Measurements from ENCODE around the gene BZW1. TPM values are rescaled to one million over a fixed set of nuclear protein-coding genes. Genes with fewer than 3 reads are reported as not detected.

BZW1 gene
- total RNA-seq, 1 experiment from 2014 or later = 478 TPM

DNA sequence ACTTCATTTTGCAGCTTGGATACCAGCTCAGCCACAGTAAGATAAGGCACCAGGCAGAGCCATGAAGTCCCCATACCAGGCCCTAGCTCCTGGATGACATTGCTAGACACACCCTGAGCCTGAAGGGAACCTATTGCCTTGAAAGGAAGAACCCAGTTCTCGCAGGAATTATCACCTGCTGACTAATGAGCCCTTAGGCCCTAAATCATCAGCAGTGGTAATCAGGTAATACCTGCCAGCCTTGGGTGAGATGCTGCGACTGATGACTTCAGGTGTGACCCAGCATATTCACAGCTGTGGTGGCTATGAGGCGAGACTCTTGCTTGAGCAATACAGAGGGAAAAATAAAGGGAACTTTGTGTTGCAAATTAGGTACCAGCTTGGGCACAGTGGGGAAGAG is 27.8 kb downstream of the BZW1 start:
- DNase-seq = no peak
- no peaks in the 10 kb centered on the region for H3K4me1 ChIP-seq
- peaks cover 5% of the 10 kb centered on the region; the same call in 1 of the 2 replicates for H3K9me3 ChIP-seq (replicated peaks)
- H3K4me3 ChIP-seq = no peak overlapping the region
- H3K36me3 ChIP-seq = no peaks in the 10 kb centered on the region
- H3K27me3 ChIP-seq = 0 out of 2 replicates have a peak, but pooled peaks cover 4% of the 10 kb centered on the region
- no peak overlapping the region for H3K27ac ChIP-seq

DNA sequence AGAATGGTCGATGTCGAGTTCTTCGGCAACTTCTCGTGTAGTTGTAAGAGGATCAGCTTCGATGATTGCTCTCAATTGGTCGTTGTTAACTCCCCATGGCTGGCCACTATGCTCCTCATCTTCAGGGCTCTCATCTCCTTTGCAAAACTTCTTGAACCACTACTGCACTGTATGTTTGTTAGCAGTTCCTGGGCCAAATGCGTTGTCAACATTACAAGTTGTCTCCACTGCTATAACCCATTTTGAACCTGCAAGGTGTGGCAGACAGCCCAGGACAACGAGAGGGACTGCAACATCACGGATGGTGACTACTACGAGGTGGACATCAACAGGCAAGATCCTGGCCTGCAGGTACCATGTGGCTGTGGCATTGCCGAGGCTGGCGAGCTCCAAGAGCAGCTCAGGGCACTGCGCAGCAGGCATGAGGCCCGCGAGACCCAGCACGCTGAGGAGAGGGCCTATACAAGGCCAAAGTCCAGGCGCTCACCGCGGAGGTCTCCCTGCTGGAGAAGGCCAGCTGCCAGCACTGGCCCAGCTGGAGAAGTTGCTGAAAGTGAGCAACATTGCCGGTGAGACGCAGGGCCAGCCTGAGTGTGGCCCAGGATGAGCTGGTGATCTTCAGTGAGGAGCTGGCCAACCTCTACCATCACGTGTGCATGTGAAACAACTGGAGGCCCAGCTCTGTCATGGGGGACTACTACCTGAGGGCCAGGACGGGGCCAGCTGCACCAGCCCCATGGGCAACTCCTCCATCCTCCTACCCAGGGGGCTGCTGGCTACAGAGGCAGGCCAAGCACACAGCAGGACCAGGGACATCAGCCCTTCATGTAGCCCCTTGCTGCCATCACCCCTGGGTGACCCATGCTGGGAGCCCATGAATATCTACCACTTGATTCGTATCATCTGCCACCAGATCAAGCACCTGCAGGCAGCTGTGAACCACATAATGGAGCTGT is 32.6 kb downstream of the BZW1 start:
- H3K27ac ChIP-seq = no peak overlapping the region
- DNase-seq = no peak
- no peaks in the 10 kb centered on the region for H3K27me3 ChIP-seq
- no peaks in the 10 kb centered on the region; the same call in 1 of the 2 replicates for H3K36me3 ChIP-seq
- no peaks in the 10 kb centered on the region for H3K4me1 ChIP-seq
- H3K4me3 ChIP-seq = no peak overlapping the region
- H3K9me3 ChIP-seq (replicated peaks) = no peaks in the 10 kb centered on the region

DNA sequence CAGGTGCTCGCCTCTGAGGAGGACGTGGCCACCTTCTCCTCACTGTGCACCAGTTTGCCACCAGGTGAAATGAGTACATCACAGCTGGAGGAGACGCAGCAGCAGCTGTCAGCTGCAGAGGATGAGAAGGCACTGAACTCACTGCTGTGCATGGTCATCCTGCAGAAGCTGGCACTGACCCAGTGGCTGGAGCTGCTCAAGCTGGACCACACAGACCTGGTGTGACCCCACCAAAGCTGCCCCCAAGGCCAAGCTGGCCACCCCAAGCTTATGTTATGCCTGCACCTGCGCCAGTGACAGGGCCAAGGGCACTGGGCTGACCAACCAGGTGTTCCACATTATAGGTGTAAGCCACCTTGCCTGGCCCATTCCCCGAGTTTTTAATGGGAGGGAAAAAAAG is 33.5 kb downstream of the BZW1 start:
- Histone ChIP-seq H3K4me1 (no peaks in the 10 kb centered on the region), H3K27ac (no peak overlapping the region), H3K9me3 (replicated peaks) (no peaks in the 10 kb centered on the region), H3K36me3 (no peaks in the 10 kb centered on the region; the same call in 1 of the 2 replicates), H3K27me3 (no peaks in the 10 kb centered on the region), H3K4me3 (no peak overlapping the region)
- no peak for DNase-seq

DNA sequence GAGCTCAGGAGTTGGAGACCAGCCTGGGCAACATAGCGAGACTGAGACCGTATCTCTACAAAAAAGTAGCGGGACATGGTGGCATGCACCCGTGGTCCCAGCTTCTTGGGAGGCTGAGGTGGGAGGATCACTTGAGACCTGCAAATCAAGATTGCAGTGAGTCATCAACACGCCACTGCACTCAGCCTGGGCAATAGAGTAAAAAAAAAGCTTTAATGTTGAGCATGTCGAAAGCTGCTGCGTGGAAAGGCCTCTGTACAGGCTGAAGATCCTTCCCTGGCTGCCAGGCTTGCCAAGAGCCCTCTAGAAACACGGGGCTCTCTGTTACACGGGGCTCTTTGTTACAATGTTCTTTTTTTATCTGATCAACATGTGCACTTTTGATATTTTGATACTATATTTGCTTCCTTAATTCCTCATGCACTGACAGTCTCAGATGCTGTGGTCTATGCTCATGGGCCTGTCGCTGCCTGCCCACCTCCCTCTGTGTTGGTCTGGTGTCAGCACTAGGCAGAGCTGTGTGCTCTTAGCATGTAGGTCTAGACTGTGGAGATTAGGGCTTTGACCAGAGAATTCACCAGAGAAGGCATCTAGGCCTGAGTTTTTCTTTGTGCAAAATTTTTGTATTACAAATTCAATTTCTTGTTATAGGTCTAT is 34.1 kb downstream of the BZW1 start:
- Histone ChIP-seq H3K27me3 (no peaks in the 10 kb centered on the region), H3K36me3 (peaks cover 2% of the 10 kb centered on the region; the same call in 1 of the 2 replicates), H3K4me3 (no peak overlapping the region), H3K9me3 (replicated peaks) (no peaks in the 10 kb centered on the region), H3K27ac (no peak overlapping the region), H3K4me1 (no peaks in the 10 kb centered on the region)
- no peak for DNase-seq

DNA sequence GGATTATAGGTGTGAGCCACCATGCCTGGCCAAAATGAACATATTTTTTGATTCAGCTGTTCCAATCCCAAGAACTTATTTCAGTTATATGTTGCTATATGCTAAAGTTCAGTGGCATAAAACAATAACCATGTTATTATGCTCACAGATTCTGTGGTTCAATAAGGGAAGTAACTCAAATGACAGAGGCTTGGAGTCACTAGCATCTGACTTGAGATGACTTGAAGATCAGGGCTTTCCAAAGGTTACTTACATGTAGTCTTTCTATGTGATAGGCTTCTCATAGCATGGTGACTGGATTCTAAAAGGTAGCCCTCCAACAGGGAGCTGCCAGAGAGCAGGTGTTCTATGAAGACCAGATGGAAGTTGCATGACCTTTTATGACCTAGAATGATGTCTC is 35.6 kb downstream of the BZW1 start:
- H3K36me3 ChIP-seq = peaks cover 16% of the 10 kb centered on the region
- H3K27ac ChIP-seq = no peak overlapping the region
- DNase-seq = no peak
- no peak overlapping the region for H3K4me3 ChIP-seq
- no peaks in the 10 kb centered on the region for H3K27me3 ChIP-seq
- no peaks in the 10 kb centered on the region for H3K9me3 ChIP-seq (replicated peaks)
- H3K4me1 ChIP-seq = no peaks in the 10 kb centered on the region

DNA sequence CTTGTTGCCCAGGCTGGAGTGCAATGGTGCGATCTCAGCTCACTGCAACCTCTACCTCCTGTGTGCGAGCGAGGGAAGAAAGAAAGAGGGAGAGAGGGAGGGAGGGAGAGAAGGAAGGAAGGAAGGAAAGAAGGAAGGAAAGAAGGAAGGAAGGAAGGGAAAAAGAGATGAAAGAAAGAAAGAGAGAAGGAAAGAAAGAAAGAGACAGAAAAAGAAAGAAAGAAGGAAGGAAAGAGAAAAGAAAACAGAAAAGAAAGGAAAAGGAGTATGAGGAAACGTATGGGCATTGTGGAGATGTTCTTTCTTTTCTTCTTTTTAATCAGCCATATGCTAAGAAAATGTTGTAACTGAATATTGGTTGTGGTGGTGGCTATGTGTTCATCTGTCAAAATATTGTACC is 36.2 kb downstream of the BZW1 start:
- no peaks in the 10 kb centered on the region for H3K27me3 ChIP-seq
- no peak overlapping the region for H3K27ac ChIP-seq
- H3K4me1 ChIP-seq = no peaks in the 10 kb centered on the region
- no peaks in the 10 kb centered on the region for H3K9me3 ChIP-seq (replicated peaks)
- DNase-seq = no peak
- peaks cover 23% of the 10 kb centered on the region for H3K36me3 ChIP-seq
- no peak overlapping the region for H3K4me3 ChIP-seq

DNA sequence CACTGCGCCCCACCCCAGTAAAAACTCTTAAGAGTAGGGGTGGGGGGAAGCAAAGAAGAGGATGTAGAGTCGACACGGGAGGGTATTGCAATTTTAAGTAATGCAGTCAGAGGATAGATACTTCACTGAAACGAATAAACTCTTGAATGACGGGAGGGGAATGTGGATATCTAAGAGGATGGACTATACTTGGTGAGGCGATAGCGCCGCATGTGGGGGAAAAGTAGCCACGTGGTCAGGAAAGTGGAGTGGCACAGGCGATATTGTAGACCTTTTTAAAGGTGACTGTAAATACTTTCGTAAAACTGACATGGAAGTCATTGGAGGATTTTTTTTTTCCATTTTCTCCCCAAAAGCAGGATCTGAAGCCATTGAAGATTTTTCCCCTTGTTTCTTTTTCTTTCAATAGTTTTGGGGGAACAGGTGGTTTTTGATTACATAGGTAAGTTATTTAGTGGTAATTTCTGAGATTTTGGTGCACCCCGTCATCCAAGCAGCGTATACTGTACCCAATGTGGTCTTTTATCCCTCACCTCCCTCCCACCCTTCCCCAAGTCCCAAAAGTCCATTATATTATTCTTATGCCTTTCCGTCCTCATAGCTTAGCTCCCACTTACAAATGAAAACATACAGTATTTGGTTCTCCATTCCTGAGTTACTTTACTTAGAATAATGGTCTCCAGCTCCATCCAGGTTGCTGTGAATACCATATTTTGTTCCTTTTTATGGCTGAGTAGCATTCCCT is 39.0 kb downstream of the BZW1 start:
- no peak for DNase-seq
- H3K9me3 ChIP-seq (replicated peaks) = no peaks in the 10 kb centered on the region
- no peaks in the 10 kb centered on the region for H3K4me1 ChIP-seq
- peaks cover 49% of the 10 kb centered on the region for H3K36me3 ChIP-seq
- no peaks in the 10 kb centered on the region for H3K27me3 ChIP-seq
- H3K27ac ChIP-seq = no peak overlapping the region
- H3K4me3 ChIP-seq = no peak overlapping the region

DNA sequence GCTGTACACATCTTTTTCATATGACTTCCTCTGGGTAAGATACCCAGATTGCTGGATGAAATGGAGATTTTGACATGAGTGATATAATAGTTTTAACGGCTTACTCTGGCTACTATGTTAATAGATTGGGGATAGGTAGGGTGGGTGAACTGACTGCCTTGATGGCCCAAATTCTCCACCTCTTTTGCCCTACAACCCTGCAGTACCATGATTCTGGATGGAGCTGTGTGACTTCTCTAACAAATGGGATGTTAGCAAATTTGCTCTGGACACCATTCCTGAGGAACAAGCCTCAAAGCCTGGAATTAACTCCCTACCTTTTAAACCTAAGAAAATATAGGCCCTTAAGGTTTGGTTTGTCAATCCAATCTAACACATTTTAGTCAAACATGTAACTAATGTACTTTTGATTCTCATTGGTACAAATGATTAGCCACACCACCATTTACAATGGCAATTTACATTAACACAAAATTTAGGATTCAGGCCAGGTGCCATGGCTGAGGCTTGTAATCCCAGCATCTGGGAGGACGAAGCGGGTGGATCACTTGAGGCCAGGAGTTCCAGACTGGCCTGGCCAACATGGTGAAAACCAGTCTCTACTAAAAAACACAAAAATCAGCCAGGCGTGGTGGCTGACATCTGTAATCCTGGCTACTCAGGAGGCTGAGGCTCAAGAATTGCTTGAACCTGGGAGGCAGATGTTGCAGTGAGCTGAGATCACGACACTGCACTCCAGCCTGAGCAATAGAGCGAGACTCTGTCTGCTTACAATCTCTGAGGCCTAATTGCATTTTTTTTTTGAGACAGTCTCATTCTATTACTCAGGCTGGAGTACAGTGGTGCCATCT is 39.9 kb downstream of the BZW1 start:
- H3K27me3 ChIP-seq = no peaks in the 10 kb centered on the region
- DNase-seq = no peak
- no peaks in the 10 kb centered on the region for H3K4me1 ChIP-seq
- no peak overlapping the region for H3K4me3 ChIP-seq
- peaks cover 58% of the 10 kb centered on the region for H3K36me3 ChIP-seq
- no peak overlapping the region for H3K27ac ChIP-seq
- H3K9me3 ChIP-seq (replicated peaks) = no peaks in the 10 kb centered on the region

DNA sequence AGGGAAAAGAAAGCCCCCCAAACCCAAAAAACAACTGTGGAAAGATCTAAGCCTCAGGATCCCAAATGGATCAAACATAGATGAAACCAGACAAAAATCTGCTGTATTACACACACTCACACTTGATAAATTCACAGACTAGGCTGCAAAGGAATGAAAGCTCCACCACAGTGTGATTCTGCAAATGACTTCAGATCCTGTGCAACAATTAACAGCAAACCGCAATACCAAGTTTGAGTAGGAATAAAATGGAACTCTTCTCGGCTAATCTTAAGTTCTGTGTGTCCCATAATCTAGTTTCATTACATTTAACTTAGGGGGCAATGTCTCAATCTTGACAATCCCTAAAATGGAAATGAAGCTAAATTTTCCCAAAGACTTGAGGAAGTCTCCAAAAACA is 40.9 kb downstream of the BZW1 start:
- H3K4me1 ChIP-seq = no peaks in the 10 kb centered on the region
- no peak for DNase-seq
- peaks cover 68% of the 10 kb centered on the region for H3K36me3 ChIP-seq
- no peaks in the 10 kb centered on the region for H3K27me3 ChIP-seq
- H3K27ac ChIP-seq = no peak overlapping the region
- H3K4me3 ChIP-seq = no peak overlapping the region
- no peaks in the 10 kb centered on the region for H3K9me3 ChIP-seq (replicated peaks)

DNA sequence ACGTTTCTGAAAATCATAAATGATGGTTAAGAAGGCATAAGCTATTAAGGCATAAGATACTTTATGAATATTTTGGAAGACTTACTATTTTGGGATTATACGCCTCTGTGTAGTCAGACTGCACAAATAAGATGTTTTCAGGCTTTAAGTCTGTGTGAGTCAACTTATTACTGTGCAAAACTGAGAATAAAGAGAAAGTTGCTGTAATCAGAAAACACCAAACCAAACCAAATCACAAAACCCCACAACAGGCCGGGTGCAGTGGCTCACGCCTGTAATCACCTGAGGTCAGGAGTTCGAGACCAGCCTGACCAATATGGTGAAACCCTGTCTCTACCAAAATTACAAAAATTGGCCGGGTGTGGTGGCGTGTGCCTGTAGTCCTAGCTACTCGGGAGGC is 45.1 kb downstream of the BZW1 start:
- Histone ChIP-seq H3K9me3 (replicated peaks) (no peaks in the 10 kb centered on the region), H3K27ac (no peak overlapping the region), H3K36me3 (peaks cover 98% of the 10 kb centered on the region), H3K4me3 (no peak overlapping the region), H3K4me1 (peaks cover 4% of the 10 kb centered on the region; the same call in 1 of the 2 replicates), H3K27me3 (no peaks in the 10 kb centered on the region)
- no peak for DNase-seq

DNA sequence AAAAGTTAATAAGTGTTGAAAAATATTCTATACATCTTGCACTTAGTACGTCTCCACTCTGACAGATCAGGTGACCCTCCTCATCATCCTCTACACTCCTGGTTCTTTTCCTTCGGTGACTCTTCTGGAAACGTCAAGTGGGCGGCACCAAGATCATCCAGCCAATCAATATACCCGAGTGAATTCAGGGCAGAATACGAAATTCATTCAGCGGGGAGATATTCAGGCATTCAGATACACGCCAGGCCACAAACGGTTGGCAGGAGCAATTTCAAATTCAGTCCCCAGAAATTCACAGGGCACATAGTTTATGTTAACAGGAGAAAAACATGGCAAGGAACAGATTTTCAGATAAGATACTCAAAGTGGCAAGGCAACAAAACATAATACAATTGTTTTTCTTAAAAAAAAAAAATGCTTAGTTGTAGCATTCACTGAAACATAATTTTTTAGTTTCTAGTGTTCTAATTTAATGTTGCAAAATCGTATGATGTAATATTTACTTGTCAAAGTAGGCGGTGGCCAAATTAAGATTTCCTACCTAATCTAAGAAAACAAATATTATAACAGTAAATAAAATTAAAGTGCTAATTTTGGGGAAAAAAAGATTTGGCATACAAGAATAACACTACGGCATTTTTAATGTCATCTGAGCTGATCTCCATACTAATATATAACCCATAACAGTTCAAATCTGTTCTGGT is 48.5 kb downstream of the BZW1 start:
- Histone ChIP-seq H3K27me3 (no peaks in the 10 kb centered on the region), H3K4me1 (peaks cover 5% of the 10 kb centered on the region; the same call in 1 of the 2 replicates), H3K27ac (no peak overlapping the region), H3K9me3 (replicated peaks) (no peaks in the 10 kb centered on the region), H3K4me3 (no peak overlapping the region), H3K36me3 (peaks cover 77% of the 10 kb centered on the region)
- DNase-seq = no peak

DNA sequence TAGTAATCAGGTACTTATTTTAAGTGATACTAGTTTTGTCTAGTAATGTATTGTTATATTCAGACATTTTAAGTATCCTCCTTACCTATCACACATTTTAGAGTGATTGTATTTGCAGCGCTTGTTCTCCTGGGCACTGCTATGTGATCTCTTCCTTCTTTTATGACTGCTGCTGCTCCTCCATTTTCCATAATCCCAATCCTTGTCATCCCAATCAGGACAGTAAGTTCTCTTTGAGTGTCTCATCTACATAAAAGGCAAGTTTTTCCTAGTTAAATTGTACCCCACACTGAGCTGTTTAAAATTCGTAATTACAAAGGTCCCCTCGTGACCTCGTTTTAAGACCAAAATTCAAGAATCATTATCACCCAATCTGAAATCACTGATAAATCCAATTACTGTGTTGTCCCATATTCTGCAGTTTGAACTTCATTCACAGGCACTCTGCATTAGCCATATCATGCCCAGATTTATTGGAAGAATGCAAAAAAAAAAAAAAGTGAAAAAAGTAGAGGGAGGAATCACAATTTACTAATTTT is 50.0 kb downstream of the BZW1 start:
- Histone ChIP-seq H3K9me3 (replicated peaks) (no peaks in the 10 kb centered on the region), H3K27ac (no peak overlapping the region), H3K36me3 (peaks cover 63% of the 10 kb centered on the region), H3K27me3 (no peaks in the 10 kb centered on the region), H3K4me3 (peak overlapping the region; percentile 97), H3K4me1 (peaks cover 5% of the 10 kb centered on the region; the same call in 1 of the 2 replicates)
- no peak for DNase-seq

DNA sequence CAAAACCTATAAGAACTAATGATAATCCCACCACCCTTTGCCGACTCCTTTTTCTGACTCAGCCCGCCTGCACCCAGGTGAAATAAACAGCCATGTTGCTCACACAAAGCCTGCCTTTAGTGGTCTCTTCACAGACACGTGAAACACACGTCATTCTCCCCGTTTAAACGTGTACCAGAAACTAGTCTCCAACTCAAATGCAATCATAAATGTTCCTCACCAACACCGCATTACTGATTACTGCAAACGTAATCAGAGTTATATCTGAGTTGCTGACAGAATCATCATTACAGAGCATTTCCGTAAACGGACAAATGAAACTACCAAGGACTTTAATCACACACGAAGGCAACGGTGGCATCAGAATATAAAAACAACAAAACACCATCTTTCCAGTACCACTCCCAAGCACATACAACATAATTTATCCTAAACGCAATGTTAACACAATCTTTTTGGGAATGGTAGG is 50.9 kb downstream of the BZW1 start:
- DNase-seq = peak; percentile 14 to 47
- Histone ChIP-seq H3K4me3 (peak overlapping the region; percentile 97), H3K27me3 (no peaks in the 10 kb centered on the region), H3K4me1 (peaks cover 5% of the 10 kb centered on the region; the same call in 1 of the 2 replicates), H3K36me3 (peaks cover 54% of the 10 kb centered on the region), H3K27ac (peak overlapping the region; percentile 100), H3K9me3 (replicated peaks) (no peaks in the 10 kb centered on the region)

Data from SJCRH30 (cell line).